ES-I3 (cell line): ENCODE measurements around the gene EPOP.
"Not testable (repeated sequence)": the region's sequence is repeated elsewhere in the genome, so short reads cannot be mapped to it uniquely, and the experiment has no call there.

Source experiments
- H3K36me3 ChIP-seq: 2 replicates; pipeline ENCODE4 v1.6.1; 2013; ENCODE audit warnings: mild to moderate bottlenecking, low read length, control low read depth, moderate library complexity; ENCODE audit not compliant: insufficient read depth
- H3K4me1 ChIP-seq: 2 replicates; pipeline ENCODE4 v1.6.1; 2013; ENCODE audit warnings: mild to moderate bottlenecking, control low read depth, low read length; ENCODE audit not compliant: insufficient read depth
- H3K9ac ChIP-seq: 2 replicates; pipeline ENCODE4 v1.6.1; 2013; ENCODE audit warnings: low read depth, mild to moderate bottlenecking, low read length, moderate library complexity
- H3K9me3 ChIP-seq: 2 replicates; pipeline ENCODE4 v1.6.1; 2013; ENCODE audit warnings: mild to moderate bottlenecking, low read length, moderate library complexity; ENCODE audit not compliant: control insufficient read depth, insufficient read depth

EPOP gene

GRCh38 chr17:38656959-38657823 lies 17.6 kb downstream of the EPOP start:
- Histone ChIP-seq H3K4me1 (peaks cover 21% of the 10 kb centered on the region; the same call in 1 of the 2 replicates), H3K9ac (no peak overlapping the region), H3K9me3 (no peaks in the 10 kb centered on the region), H3K36me3 (no peaks in the 10 kb centered on the region)

GRCh38 chr17:38654411-38655398 lies 20.1 kb downstream of the EPOP start:
- H3K9me3 ChIP-seq, result no peaks in the 10 kb centered on the region
- no peaks in the 10 kb centered on the region for H3K36me3 ChIP-seq
- H3K4me1 ChIP-seq, result peaks cover 21% of the 10 kb centered on the region; the same call in 1 of the 2 replicates
- H3K9ac ChIP-seq, result no peak overlapping the region; the same call in 1 of the 2 replicates

DNA sequence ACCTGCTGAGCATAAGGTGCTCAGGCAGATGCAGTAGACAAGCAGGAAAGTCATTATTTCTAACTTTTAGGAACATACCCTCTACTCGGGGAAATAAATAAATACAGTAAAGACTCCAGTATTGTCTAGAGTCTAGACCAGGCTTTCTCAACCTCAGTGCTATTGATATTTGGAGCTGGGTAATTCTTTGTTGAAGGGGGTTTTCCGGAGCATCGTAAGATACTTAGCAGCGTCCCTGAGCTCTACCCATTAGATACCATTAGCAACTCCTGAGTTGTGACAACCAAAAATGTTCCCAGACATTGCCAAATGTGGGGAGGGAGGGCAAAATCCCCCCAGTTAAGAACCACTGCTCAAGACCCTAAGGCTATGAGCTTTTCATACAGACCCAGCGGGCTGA lies 21.1 kb downstream of the EPOP start:
- Histone ChIP-seq H3K9me3 (no peaks in the 10 kb centered on the region), H3K9ac (no peak overlapping the region), H3K36me3 (no peaks in the 10 kb centered on the region), H3K4me1 (peaks cover 21% of the 10 kb centered on the region; the same call in 1 of the 2 replicates)

DNA sequence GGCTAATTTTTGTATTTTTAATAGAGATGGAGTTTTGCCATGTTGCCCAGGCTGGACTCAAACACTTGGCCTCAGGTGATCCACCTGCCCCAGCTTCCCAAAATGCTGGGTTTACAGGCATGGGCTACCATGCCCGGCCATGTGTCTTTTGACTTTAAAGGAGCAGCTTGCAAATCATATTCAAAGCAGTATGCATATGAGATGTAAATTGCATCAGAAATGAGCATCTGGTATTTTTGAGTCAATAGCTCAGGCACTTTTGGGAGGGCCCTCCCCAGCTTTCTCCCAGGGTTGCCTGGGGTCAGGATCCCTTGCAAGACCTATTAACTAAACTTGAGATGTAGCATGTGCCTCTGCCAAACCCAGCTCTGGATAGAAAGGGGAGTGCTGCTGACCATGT lies 21.5 kb downstream of the EPOP start:
- Histone ChIP-seq H3K4me1 (peaks cover 21% of the 10 kb centered on the region; the same call in 1 of the 2 replicates), H3K9ac (no peak overlapping the region)

DNA sequence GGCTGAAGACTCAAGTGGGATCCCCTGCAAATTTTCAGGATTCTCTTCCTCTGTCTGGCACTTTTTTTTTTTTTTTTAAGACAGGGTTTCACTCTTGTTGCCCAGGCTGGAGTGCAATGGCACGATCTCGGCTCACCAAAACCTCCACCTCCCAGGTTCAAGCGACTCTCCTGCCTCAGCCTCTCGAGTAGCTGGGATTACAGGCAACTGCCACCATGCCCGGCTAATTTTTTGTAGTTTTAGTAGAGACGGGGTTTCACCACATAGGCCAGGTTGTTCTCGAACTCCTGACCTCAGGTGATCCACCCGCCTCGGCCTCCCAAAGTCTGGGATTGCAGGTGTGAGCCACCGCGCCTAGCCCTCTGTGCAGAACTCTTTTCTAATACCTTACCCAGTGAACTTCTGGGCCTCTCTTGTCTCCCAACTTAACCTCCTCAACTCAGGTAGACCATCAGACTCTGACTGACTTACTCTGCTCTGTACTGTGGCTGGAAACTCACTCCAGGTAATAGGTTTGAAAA lies 24.0 kb downstream of the EPOP start:
- H3K9me3 ChIP-seq, H3K36me3 ChIP-seq, H3K9ac ChIP-seq: not testable (repeated sequence)
- H3K4me1 ChIP-seq, result peaks cover 14% of the 10 kb centered on the region; the same call in 1 of the 2 replicates

More for the DNA sequence above, 21.5 kb downstream of the EPOP start:
- H3K36me3 ChIP-seq, result no peaks in the 10 kb centered on the region
- H3K9me3 ChIP-seq, result no peaks in the 10 kb centered on the region

GRCh38 chr17:38637951-38638350 lies 36.8 kb downstream of the EPOP start:
- no peaks in the 10 kb centered on the region for H3K9me3 ChIP-seq
- peaks cover 8% of the 10 kb centered on the region; the same call in 1 of the 2 replicates for H3K4me1 ChIP-seq
- no peaks in the 10 kb centered on the region for H3K36me3 ChIP-seq
- no peak overlapping the region for H3K9ac ChIP-seq

DNA sequence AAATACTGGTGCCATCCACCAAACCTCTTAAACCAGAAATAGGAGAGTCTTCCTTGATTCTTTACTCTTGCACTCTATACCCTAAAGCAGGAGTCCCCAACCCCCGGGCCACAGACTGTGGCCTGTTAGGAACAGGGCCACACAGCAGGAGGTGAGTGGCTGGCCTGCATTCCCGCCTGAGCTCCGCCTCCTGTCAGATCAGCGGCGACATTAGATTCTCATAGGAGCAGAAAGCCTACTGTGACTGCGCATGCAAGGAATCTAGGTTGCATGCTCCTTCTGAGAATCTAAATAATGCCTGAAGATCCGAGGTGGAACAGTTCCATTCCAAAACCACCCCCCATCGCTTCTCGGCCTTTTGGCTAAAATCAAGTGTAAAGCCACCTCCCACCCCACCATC lies 38.7 kb downstream of the EPOP start:
- H3K9me3 ChIP-seq, result no peaks in the 10 kb centered on the region
- H3K9ac ChIP-seq, result no peak overlapping the region
- H3K4me1 ChIP-seq, result peaks cover 8% of the 10 kb centered on the region; the same call in 1 of the 2 replicates
- H3K36me3 ChIP-seq, result no peaks in the 10 kb centered on the region

GRCh38 chr17:38632334-38632733 lies 42.4 kb downstream of the EPOP start:
- peaks cover 8% of the 10 kb centered on the region; the same call in 1 of the 2 replicates for H3K4me1 ChIP-seq
- no peaks in the 10 kb centered on the region for H3K9me3 ChIP-seq
- H3K36me3 ChIP-seq, result no peaks in the 10 kb centered on the region
- H3K9ac ChIP-seq, result no peak overlapping the region

DNA sequence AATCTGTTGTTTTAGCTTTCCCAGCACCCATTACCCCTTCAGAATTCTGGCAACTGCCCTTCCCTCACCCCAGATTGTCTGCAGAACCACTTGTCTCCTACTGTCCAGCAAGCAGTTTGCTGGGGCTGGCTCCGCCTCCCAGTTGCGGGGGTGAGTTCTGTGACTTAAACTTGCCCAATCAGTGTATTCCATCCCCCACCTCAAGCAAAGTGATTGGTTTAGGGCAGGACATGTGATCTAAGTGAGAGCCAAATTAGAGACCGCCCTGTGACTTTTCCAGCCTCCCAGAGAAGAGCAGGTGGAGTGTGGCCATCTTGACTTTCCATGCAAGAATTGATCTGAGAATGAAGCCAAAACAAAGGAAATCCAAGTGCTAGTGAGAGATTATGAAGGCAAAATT lies 46.3 kb downstream of the EPOP start:
- H3K36me3 ChIP-seq, result no peaks in the 10 kb centered on the region
- no peaks in the 10 kb centered on the region for H3K9me3 ChIP-seq
- H3K4me1 ChIP-seq, result no peaks in the 10 kb centered on the region
- no peak overlapping the region for H3K9ac ChIP-seq

DNA sequence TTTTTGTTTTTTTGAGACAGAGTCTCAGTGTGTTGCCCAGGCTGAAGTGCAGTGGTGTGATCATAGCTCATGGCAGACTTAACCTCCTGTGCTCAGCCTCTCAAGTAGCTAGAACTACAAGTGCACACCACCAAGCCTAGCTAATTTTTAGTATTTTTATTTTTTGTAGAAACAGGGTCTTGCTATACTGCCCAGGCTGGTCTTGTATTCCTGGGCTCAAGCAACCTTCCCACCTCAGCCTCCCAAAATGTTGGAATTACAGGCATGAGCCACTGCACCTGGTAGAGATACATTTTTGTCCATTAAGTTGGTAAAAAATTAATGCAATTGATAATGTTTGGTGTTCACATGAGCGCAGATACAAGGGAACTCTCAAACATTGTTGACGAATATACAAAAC lies 46.8 kb downstream of the EPOP start:
- Histone ChIP-seq H3K9ac (no peak overlapping the region), H3K4me1 (no peaks in the 10 kb centered on the region), H3K9me3 (no peaks in the 10 kb centered on the region), H3K36me3 (no peaks in the 10 kb centered on the region)

GRCh38 chr17:38626606-38627226 lies 48.0 kb downstream of the EPOP start:
- not testable (repeated sequence) for H3K9ac ChIP-seq, H3K36me3 ChIP-seq, H3K4me1 ChIP-seq, H3K9me3 ChIP-seq

- Histone ChIP-seq H3K4me1 (no peaks in the 10 kb centered on the region), H3K9ac (no peak overlapping the region), H3K9me3 (no peaks in the 10 kb centered on the region), H3K36me3 (no peaks in the 10 kb centered on the region)
These were observed 49.3 kb downstream of the EPOP start for GRCh38 chr17:38625482-38625881.

GRCh38 chr17:38624782-38625355 lies 49.9 kb downstream of the EPOP start:
- H3K4me1 ChIP-seq, H3K9ac ChIP-seq, H3K9me3 ChIP-seq, H3K36me3 ChIP-seq: not testable (repeated sequence)
